Measurements from ENCODE around the gene TTC23L. TPM values are rescaled to one million over a fixed set of nuclear protein-coding genes. Genes with fewer than 3 reads are reported as not detected.

Gene TTC23L
- total and polyA plus RNA-seq, 7 donors = 0.06 to 0.36 (median 0.22) TPM; not detected in 3

DNA sequence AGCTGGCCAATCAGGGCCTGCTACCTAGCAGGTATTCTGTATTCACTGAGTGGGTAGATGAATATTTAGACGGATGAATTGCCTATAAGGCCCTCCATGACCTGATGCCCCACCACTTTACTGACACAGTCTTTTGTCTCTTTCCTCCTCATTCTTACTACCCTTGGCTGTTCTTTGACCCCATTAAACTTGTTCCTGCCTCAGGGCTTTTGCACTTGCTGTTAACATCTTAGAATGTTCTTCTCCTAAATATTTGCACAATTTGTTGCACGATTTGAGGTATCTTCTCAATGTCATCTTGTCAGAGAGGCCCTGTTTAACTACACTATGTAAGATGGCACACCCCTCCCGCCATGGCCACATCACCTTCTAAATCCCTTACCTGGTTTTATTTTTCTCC, 3.3 kb upstream of the TTC23L start:
- intact Hi-C loops (cut with DNase I) = loop anchor here (5.0 kb wide), 2 partner anchors 62 to 348 kb away; no protein-coding TSS in a partner anchor
- no peaks in the 10 kb centered on the region for H3K27me3 ChIP-seq
- no peaks in the 10 kb centered on the region for H3K9me3 ChIP-seq
- no peak overlapping the region for H3K4me3 ChIP-seq
- H3K27ac ChIP-seq = no peak overlapping the region
- no peak for DNase-seq
- WGBS, 2 donors = 84 to 89% methylated on average over 3 of the region's 3 CpGs
- TF ChIP-seq EP300 (IDR thresholded peaks at IDR 0.05) = no peak
- peaks cover 0 to 20% (median 2%) of the 10 kb centered on the region in 4 donors for H3K36me3 ChIP-seq
- H3K4me1 ChIP-seq = peaks cover 0 to 11% (median 0%) of the 10 kb centered on the region in 4 donors

DNA sequence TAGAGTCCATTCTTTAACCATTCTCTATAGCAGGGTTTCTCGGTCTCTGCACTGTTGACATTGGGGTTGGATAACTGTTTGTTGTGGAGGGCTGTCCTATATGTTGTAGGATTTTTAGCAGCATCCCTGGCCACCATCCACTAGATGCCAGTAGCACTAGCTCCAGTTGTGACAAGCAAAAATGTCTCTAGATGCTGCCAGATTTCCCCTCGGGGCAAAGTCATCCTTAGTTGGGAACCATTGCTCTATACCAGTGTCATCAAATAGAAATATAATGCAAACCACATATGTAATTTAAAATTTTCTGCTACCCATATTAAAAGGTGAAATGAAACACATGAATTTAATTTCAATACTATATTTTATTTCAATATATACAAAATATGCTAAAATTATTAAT, 2.9 kb downstream of the TTC23L start:
- Histone ChIP-seq H3K36me3 (no peaks in the 10 kb centered on the region), H3K27me3 (no peaks in the 10 kb centered on the region), H3K4me3 (no peak overlapping the region), H3K9me3 (no peaks in the 10 kb centered on the region), H3K27ac (no peak overlapping the region), H3K4me1 (peaks cover 0 to 11% (median 0%) of the 10 kb centered on the region in 4 donors)
- TF ChIP-seq, protein P1, sequence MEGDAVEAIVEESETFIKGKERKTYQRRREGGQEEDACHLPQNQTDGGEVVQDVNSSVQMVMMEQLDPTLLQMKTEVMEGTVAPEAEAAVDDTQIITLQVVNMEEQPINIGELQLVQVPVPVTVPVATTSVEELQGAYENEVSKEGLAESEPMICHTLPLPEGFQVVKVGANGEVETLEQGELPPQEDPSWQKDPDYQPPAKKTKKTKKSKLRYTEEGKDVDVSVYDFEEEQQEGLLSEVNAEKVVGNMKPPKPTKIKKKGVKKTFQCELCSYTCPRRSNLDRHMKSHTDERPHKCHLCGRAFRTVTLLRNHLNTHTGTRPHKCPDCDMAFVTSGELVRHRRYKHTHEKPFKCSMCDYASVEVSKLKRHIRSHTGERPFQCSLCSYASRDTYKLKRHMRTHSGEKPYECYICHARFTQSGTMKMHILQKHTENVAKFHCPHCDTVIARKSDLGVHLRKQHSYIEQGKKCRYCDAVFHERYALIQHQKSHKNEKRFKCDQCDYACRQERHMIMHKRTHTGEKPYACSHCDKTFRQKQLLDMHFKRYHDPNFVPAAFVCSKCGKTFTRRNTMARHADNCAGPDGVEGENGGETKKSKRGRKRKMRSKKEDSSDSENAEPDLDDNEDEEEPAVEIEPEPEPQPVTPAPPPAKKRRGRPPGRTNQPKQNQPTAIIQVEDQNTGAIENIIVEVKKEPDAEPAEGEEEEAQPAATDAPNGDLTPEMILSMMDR (IDR thresholded peaks at IDR 0.05) = no peak
- TF ChIP-seq POLR2A (IDR thresholded peaks at IDR 0.05) (no peak), POLR2AphosphoS5 (IDR thresholded peaks at IDR 0.05) (no peak), EP300 (IDR thresholded peaks at IDR 0.05) (no peak)
- intact Hi-C loops (cut with DNase I) = no loop called here
- 89 to 93% methylated on average over 2 of the region's 2 CpGs for WGBS, 2 donors
- DNase-seq = no peak

GRCh38 chr5:34842554-34842953, 3.6 kb downstream of the TTC23L start:
- DNase-seq = no peak
- Histone ChIP-seq H3K4me1 (peaks cover 0 to 11% (median 0%) of the 10 kb centered on the region in 4 donors), H3K36me3 (no peaks in the 10 kb centered on the region), H3K27ac (no peak overlapping the region), H3K9me3 (no peaks in the 10 kb centered on the region), H3K27me3 (no peaks in the 10 kb centered on the region), H3K4me3 (no peak overlapping the region)
- intact Hi-C loops (cut with DNase I) = no loop called here
- 93 to 94% methylated on average over 7 of the region's 7 CpGs for WGBS, 2 donors
- no peak for TF ChIP-seq POLR2AphosphoS5 (IDR thresholded peaks at IDR 0.05)
- no peak for TF ChIP-seq EP300 (IDR thresholded peaks at IDR 0.05)

DNA sequence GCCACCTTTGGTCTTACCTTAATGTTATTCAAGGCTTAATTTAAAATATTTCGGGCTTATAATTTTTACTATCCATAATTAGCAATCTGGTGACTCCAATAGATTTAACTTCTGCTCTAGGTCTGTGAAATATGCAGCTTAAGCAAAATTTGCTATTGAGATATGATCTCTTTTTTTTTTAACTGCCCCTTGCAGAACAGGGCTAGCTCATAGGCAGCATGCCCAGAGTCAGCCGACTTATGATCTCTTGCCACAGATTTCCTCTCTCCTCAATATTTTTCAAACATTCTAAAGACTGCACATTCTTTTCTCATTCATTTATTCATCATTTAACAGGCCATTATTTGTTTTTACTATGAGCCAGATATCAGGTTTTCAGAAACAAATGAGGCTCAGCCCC, 4.5 kb downstream of the TTC23L start:
- no peaks in the 10 kb centered on the region for H3K36me3 ChIP-seq
- TF ChIP-seq POLR2AphosphoS5 (IDR thresholded peaks at IDR 0.05) (no peak), POLR2A (IDR thresholded peaks at IDR 0.05) (no peak), EP300 (IDR thresholded peaks at IDR 0.05) (no peak)
- TF ChIP-seq, protein P1 (IDR thresholded peaks at IDR 0.05) = no peak
- H3K27me3 ChIP-seq = no peaks in the 10 kb centered on the region

GRCh38 chr5:34844106-34844505, 5.1 kb downstream of the TTC23L start:
- DNase-seq = no peak
- Histone ChIP-seq H3K27ac (no peak overlapping the region), H3K36me3 (no peaks in the 10 kb centered on the region), H3K4me1 (peaks cover 0 to 5% (median 0%) of the 10 kb centered on the region in 4 donors), H3K4me3 (no peak overlapping the region), H3K9me3 (no peaks in the 10 kb centered on the region), H3K27me3 (no peaks in the 10 kb centered on the region)
- WGBS, 2 donors = 76 to 83% methylated on average over 3 of the region's 3 CpGs
- TF ChIP-seq EP300 (IDR thresholded peaks at IDR 0.05) = no peak
- TF ChIP-seq POLR2A (IDR thresholded peaks at IDR 0.05) = no peak
- no peak for TF ChIP-seq POLR2AphosphoS5 (IDR thresholded peaks at IDR 0.05)
- TF ChIP-seq, protein P1 (IDR thresholded peaks at IDR 0.05) = no peak
- intact Hi-C loops (cut with DNase I) = no loop called here

More for the DNA sequence above, 4.5 kb downstream of the TTC23L start:
- no peak for DNase-seq
- Histone ChIP-seq H3K4me3 (no peak overlapping the region), H3K27ac (no peak overlapping the region), H3K4me1 (peaks cover 0 to 7% (median 0%) of the 10 kb centered on the region in 4 donors), H3K9me3 (no peaks in the 10 kb centered on the region)
- intact Hi-C loops (cut with DNase I) = no loop called here
- WGBS, 2 donors = 80 to 89% methylated on average over 2 of the region's 2 CpGs

- intact Hi-C loops (cut with DNase I) = no loop called here
- TF ChIP-seq POLR2AphosphoS5 (IDR thresholded peaks at IDR 0.05) (no peak), EP300 (IDR thresholded peaks at IDR 0.05) (no peak), POLR2A (IDR thresholded peaks at IDR 0.05) (no peak)
- TF ChIP-seq, protein P1 (IDR thresholded peaks at IDR 0.05) = no peak
- Histone ChIP-seq H3K27me3 (no peaks in the 10 kb centered on the region), H3K9me3 (no peaks in the 10 kb centered on the region), H3K36me3 (no peaks in the 10 kb centered on the region), H3K4me3 (no peak overlapping the region), H3K27ac (no peak overlapping the region), H3K4me1 (no peaks in the 10 kb centered on the region)
- 71 to 72% methylated on average over 4 of the region's 4 CpGs for WGBS, 2 donors
- no peak for DNase-seq
Observed at GRCh38 chr5:34844999-34845398, 6.0 kb downstream of the TTC23L start.

Data from sigmoid colon (tissue), 7 donors.